ENCODE measurements around the gene CCNL2.

GRCh38 chr1:1425753-1426495, 26.8 kb upstream of the CCNL2 start:
- TF ChIP-seq CTCF (IDR thresholded peaks at IDR 0.05) (no peak), POLR2A (IDR thresholded peaks at IDR 0.05) (no peak)
